H9 (cell line): Measurements from ENCODE around the gene ZNF221. TPM values are rescaled to one million over a fixed set of nuclear protein-coding genes. Genes with fewer than 3 reads are reported as not detected.

ENCODE experiments used
- DNase-seq: peaks from one replicate; pipeline ENCODE4 v3.0.0-alpha.2; 2017
- H2AFZ ChIP-seq: one replicate; pipeline ENCODE4 v1.6.1; 2013; ENCODE audit warnings: mild to moderate bottlenecking, low read length, control low read depth, moderate library complexity
- H2AK5ac ChIP-seq: 2 replicates; pipeline ENCODE4 v1.6.1; 2013; ENCODE audit warnings: low read length, control low read depth, mixed read lengths; ENCODE audit not compliant: insufficient read length
- H2BK120ac ChIP-seq: one replicate; pipeline ENCODE4 v1.6.1; 2013; ENCODE audit warnings: low read depth, mild to moderate bottlenecking, low read length, control low read depth, inconsistent platforms; ENCODE audit not compliant: poor library complexity, severe bottlenecking
- H2BK12ac ChIP-seq: 2 replicates; pipeline ENCODE4 v1.6.1; 2013; ENCODE audit warnings: low read length, control low read depth, mixed read lengths, low read depth; ENCODE audit not compliant: insufficient read length
- H2BK15ac ChIP-seq: 2 replicates; pipeline ENCODE4 v1.6.1; 2013; ENCODE audit warnings: low read depth, low read length, control low read depth
- H2BK20ac ChIP-seq: one replicate; pipeline ENCODE4 v1.6.1; 2013; ENCODE audit warnings: low read depth, mild to moderate bottlenecking, low read length, control low read depth, inconsistent platforms; ENCODE audit not compliant: poor library complexity, severe bottlenecking
- H2BK5ac ChIP-seq: 2 replicates; pipeline ENCODE4 v1.6.1; 2013; ENCODE audit warnings: low read length, control low read depth, mixed read lengths; ENCODE audit not compliant: insufficient read length
- H3K14ac ChIP-seq: 2 replicates; pipeline ENCODE4 v1.6.1; 2013; ENCODE audit warnings: low read length, control low read depth; ENCODE audit not compliant: insufficient read depth
- H3K18ac ChIP-seq: 2 replicates; pipeline ENCODE4 v1.6.1; 2013; ENCODE audit warnings: low read depth, mild to moderate bottlenecking, mixed read lengths, low read length, control low read depth; ENCODE audit not compliant: insufficient read length
- H3K23ac ChIP-seq: 2 replicates; pipeline ENCODE4 v1.6.1; 2013; ENCODE audit warnings: low read length, control low read depth, mixed read lengths, low read depth; ENCODE audit not compliant: insufficient read length
- H3K23me2 ChIP-seq: 2 replicates; pipeline ENCODE4 v1.6.1; 2013; ENCODE audit warnings: low read depth, mild to moderate bottlenecking, mixed read lengths, low read length, control low read depth; ENCODE audit not compliant: insufficient read length, poor library complexity, severe bottlenecking
- H3K27ac ChIP-seq: 2 replicates; pipeline ENCODE4 v1.5.1; 2013; ENCODE audit warnings: low read length, control low read depth, mixed read lengths, low read depth; ENCODE audit not compliant: insufficient read length
- H3K27me3 ChIP-seq: 2 replicates; pipeline ENCODE4 v1.6.1; 2013; ENCODE audit warnings: low read length, control low read depth, inconsistent platforms; ENCODE audit not compliant: insufficient read depth
- H3K4ac ChIP-seq: 2 replicates; pipeline ENCODE4 v1.6.1; 2013; ENCODE audit warnings: low read depth, mild to moderate bottlenecking, control low read depth, inconsistent platforms, low read length, moderate library complexity
- H3K4me1 ChIP-seq: 2 replicates; pipeline ENCODE4 v1.6.1; 2013; ENCODE audit warnings: low read length, control low read depth, inconsistent platforms; ENCODE audit not compliant: insufficient read depth
- H3K4me2 ChIP-seq: 2 replicates; pipeline ENCODE4 v1.6.1; 2013; ENCODE audit warnings: low read length, control low read depth, mixed read lengths; ENCODE audit not compliant: insufficient read length, insufficient read depth
- H3K56ac ChIP-seq: 2 replicates; pipeline ENCODE4 v1.6.1; 2013; ENCODE audit warnings: low read depth, mild to moderate bottlenecking, mixed read lengths, low read length, control low read depth; ENCODE audit not compliant: insufficient read length
- H3K79me1 ChIP-seq: 2 replicates; pipeline ENCODE4 v1.6.1; 2013; ENCODE audit warnings: low read depth, mild to moderate bottlenecking, moderate library complexity, low read length, control low read depth, inconsistent platforms; ENCODE audit not compliant: insufficient read depth, poor library complexity, severe bottlenecking
- H3K79me2 ChIP-seq: 2 replicates; pipeline ENCODE4 v1.6.1; 2013; ENCODE audit warnings: low read length, control low read depth, inconsistent platforms; ENCODE audit not compliant: insufficient read depth
- H3K9ac ChIP-seq: 2 replicates; pipeline ENCODE4 v1.6.1; 2013; ENCODE audit warnings: low read length, control low read depth, mixed read lengths; ENCODE audit not compliant: insufficient read length; ENCODE audit errors: extremely low read depth
- H3K9me3 ChIP-seq: one replicate; pipeline ENCODE4 v1.6.1; 2013; ENCODE audit warnings: low read depth, low read length, inconsistent platforms; ENCODE audit not compliant: control insufficient read depth
- H3T11ph ChIP-seq: one replicate; pipeline ENCODE4 v1.6.1; 2013; ENCODE audit warnings: mild to moderate bottlenecking, low read length, control low read depth, inconsistent platforms
- H4K20me1 ChIP-seq: one replicate; pipeline ENCODE4 v1.6.1; 2013; ENCODE audit not compliant: control insufficient read depth, insufficient read length, insufficient read depth
- H4K5ac ChIP-seq: 2 replicates; pipeline ENCODE4 v1.6.1; 2013; ENCODE audit warnings: low read depth, mild to moderate bottlenecking, mixed read lengths, low read length, control low read depth; ENCODE audit not compliant: insufficient read length
- H4K8ac ChIP-seq: replicated peaks from 2 replicates; pipeline ENCODE4 v1.6.1; 2013; ENCODE audit warnings: low read length, control low read depth, mixed read lengths, low read depth; ENCODE audit not compliant: insufficient read length
- H4K91ac ChIP-seq: 2 replicates; pipeline ENCODE4 v1.6.1; 2013; ENCODE audit warnings: low read depth, mild to moderate bottlenecking, moderate library complexity, mixed read lengths, low read length, control low read depth; ENCODE audit not compliant: insufficient read length
- H3K27ac Mint-ChIP-seq, 3 experiments: 2 replicates in 2 of 3; 3 replicates in 1 of 3; pipeline ENCODE4 v1.8.0; 2020 to 2021; ENCODE audit warnings: mixed read lengths in 3 of 3, mild to moderate bottlenecking in 1 of 3, moderate library complexity in 1 of 3
- H3K27me3 Mint-ChIP-seq: 2 replicates; pipeline ENCODE4 v1.8.0; 2021; ENCODE audit warnings: low read depth, mild to moderate bottlenecking, moderate library complexity, mixed read lengths
- H3K36me3 Mint-ChIP-seq, 3 experiments: 2 replicates in 2 of 3; 3 replicates in 1 of 3; pipeline ENCODE4 v1.8.0; 2020 to 2021; ENCODE audit warnings: low read depth in 3 of 3, mixed read lengths in 3 of 3; ENCODE audit not compliant: insufficient read depth in 1 of 3
- H3K4me1 Mint-ChIP-seq, 2 experiments: 2 replicates each; pipeline ENCODE4 v1.8.0; 2020; ENCODE audit warnings: mixed read lengths in 2 of 2
- H3K4me3 Mint-ChIP-seq, 2 experiments: 2 replicates in 1 of 2; 3 replicates in 1 of 2; pipeline ENCODE4 v1.8.0; 2020 to 2021; ENCODE audit warnings: mild to moderate bottlenecking in 2 of 2, mixed read lengths in 2 of 2, moderate library complexity in 1 of 2
- H3K9me3 Mint-ChIP-seq, 2 experiments: 2 replicates in 1 of 2; 3 replicates in 1 of 2; pipeline ENCODE4 v1.8.0; 2020; ENCODE audit warnings: mild to moderate bottlenecking in 2 of 2, mixed read lengths in 2 of 2, moderate library complexity in 1 of 2
- WGBS: extraction: QIAGEN DNeasy Blood & Tissue Kit; methylation state at CpG from one replicate; pipeline ENCODE4 v1.1.7; 2013; ENCODE audit warnings: missing lambda C conversion rate, low lambda C conversion rate, mixed read lengths; ENCODE audit not compliant: insufficient read length; ENCODE audit errors: extremely low coverage; 5-methylcytosine and 5-hydroxymethylcytosine counted together
- total RNA-seq: library from RNA; stranded (reverse); gene quantifications from 2 replicates; pipeline ENCODE4 v1.2.1, GENCODE V29; 2021
- TF ChIP-seq, protein P1 (sequence below): fragments of 200-600 bp; sonication (generic); conservative IDR thresholded peaks from 3 replicates; pipeline ENCODE4 v1.8.0; 2021; ENCODE audit warnings: antibody characterized with exemption, mild to moderate bottlenecking

The ZNF221 gene
- total RNA-seq, 1 experiment from 2014 or later, result 8.0 TPM

DNA sequence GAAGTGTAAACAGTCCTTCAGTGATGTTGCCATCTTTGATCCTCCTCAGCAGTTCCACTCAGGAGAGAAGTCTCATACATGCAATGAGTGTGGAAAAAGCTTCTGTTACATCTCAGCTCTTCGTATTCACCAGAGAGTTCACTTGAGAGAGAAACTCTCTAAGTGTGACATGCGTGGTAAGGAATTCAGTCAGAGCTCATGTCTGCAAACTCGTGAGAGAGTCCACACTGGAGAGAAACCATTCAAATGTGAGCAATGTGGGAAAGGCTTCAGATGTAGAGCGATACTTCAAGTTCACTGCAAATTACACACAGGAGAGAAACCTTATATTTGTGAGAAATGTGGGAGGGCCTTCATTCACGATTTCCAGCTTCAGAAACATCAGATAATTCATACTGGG, 59.4 kb downstream of the ZNF221 start:
- no peaks in the 10 kb centered on the region for H3K79me2 ChIP-seq
- H3K4me2 ChIP-seq, result no peak overlapping the region
- H3K4ac ChIP-seq, result no peak overlapping the region
- H3K23ac ChIP-seq, result no peak overlapping the region
- H3K14ac ChIP-seq, result no peak overlapping the region
- H4K5ac ChIP-seq, result no peak overlapping the region
- no peak for DNase-seq
- no peak overlapping the region for H2BK120ac ChIP-seq
- no peak overlapping the region for H3K18ac ChIP-seq
- TF ChIP-seq, protein P1, sequence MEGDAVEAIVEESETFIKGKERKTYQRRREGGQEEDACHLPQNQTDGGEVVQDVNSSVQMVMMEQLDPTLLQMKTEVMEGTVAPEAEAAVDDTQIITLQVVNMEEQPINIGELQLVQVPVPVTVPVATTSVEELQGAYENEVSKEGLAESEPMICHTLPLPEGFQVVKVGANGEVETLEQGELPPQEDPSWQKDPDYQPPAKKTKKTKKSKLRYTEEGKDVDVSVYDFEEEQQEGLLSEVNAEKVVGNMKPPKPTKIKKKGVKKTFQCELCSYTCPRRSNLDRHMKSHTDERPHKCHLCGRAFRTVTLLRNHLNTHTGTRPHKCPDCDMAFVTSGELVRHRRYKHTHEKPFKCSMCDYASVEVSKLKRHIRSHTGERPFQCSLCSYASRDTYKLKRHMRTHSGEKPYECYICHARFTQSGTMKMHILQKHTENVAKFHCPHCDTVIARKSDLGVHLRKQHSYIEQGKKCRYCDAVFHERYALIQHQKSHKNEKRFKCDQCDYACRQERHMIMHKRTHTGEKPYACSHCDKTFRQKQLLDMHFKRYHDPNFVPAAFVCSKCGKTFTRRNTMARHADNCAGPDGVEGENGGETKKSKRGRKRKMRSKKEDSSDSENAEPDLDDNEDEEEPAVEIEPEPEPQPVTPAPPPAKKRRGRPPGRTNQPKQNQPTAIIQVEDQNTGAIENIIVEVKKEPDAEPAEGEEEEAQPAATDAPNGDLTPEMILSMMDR, result no peak
- H4K20me1 ChIP-seq, result no peaks in the 10 kb centered on the region
- Mint-ChIP-seq H3K4me3 (no peak overlapping the region), H3K9me3 (peaks cover 58 to 88% of the 10 kb centered on the region in 2 experiments), H3K27ac (no peak overlapping the region), H3K27me3 (peaks cover 3% of the 10 kb centered on the region; the same call in 1 of the 2 replicates), H3K36me3 (peaks cover 61 to 72% (median 65%) of the 10 kb centered on the region in 3 experiments), H3K4me1 (no peaks in the 10 kb centered on the region)
- H4K91ac ChIP-seq, result no peak overlapping the region
- H3K27me3 ChIP-seq, result no peaks in the 10 kb centered on the region
- WGBS, result no CpG with 5 or more reads among the region's 5 CpGs
- no peak overlapping the region for H2BK5ac ChIP-seq
- no peak overlapping the region for H2BK12ac ChIP-seq
- H3K56ac ChIP-seq, result no peak overlapping the region
- H3K4me1 ChIP-seq, result no peaks in the 10 kb centered on the region
- no peaks in the 10 kb centered on the region for H3K23me2 ChIP-seq
- H3K27ac ChIP-seq, result no peak overlapping the region
- peaks cover 37% of the 10 kb centered on the region for H3K9me3 ChIP-seq
- H2BK15ac ChIP-seq, result no peak overlapping the region
- H2BK20ac ChIP-seq, result no peak overlapping the region
- H2AK5ac ChIP-seq, result no peak overlapping the region
- H3K79me1 ChIP-seq, result no peaks in the 10 kb centered on the region
- no peak overlapping the region for H3T11ph ChIP-seq
- H4K8ac ChIP-seq, result no peak overlapping the region
- H2AFZ ChIP-seq, result no peak overlapping the region
- H3K9ac ChIP-seq, result no peak overlapping the region

Other genes starting within 250 kb of the ZNF221 start
- not detected in 2 replicates for gene IRGC, start 235.2 kb upstream of the ZNF221 start, total RNA-seq
- gene SMG9, start 196.3 kb upstream of the ZNF221 start, total RNA-seq, result 47.9 and 52.2 TPM in 2 replicates
- gene KCNN4, start 170.3 kb upstream of the ZNF221 start, total RNA-seq, result 0.26 TPM in 1 of 2 replicates, not detected in the other
- gene LYPD5, start 148.8 kb upstream of the ZNF221 start, total RNA-seq, result 0.50 TPM in 2 replicates
- 10.4 and 11.6 TPM in 2 replicates for gene ZNF283, start 123.9 kb upstream of the ZNF221 start, total RNA-seq
- 2.0 and 2.7 TPM in 2 replicates for gene ZNF404, start 67.3 kb upstream of the ZNF221 start, total RNA-seq
- gene ZNF45, start 15.9 kb upstream of the ZNF221 start, total RNA-seq, result 18.4 and 19.8 TPM in 2 replicates
- 8.1 and 10.1 TPM in 2 replicates for gene ZNF155, start 33.0 kb downstream of the ZNF221 start, total RNA-seq
- gene ZNF230, start 51.7 kb downstream of the ZNF221 start, total RNA-seq, result 3.1 and 3.5 TPM in 2 replicates
- 5.4 and 6.6 TPM in 2 replicates for gene ZNF222, start 74.2 kb downstream of the ZNF221 start, total RNA-seq
- 4.3 and 4.8 TPM in 2 replicates for gene ZNF223, start 100.8 kb downstream of the ZNF221 start, total RNA-seq
- gene ZNF284, start 120.9 kb downstream of the ZNF221 start, total RNA-seq, result 2.6 and 3.0 TPM in 2 replicates
- 15.2 and 19.0 TPM in 2 replicates for gene ZNF224, start 143.1 kb downstream of the ZNF221 start, total RNA-seq
- gene ZNF225, start 162.2 kb downstream of the ZNF221 start, total RNA-seq, result 3.9 and 4.8 TPM in 2 replicates
- gene ZNF234, start 190.3 kb downstream of the ZNF221 start, total RNA-seq, result 12.4 TPM in 2 replicates
- 12.1 and 15.3 TPM in 2 replicates for gene ZNF226, start 213.9 kb downstream of the ZNF221 start, total RNA-seq